ENCODE measurements around the gene CLCNKA.
"Not testable (repeated sequence)": the region's sequence is repeated elsewhere in the genome, so short reads cannot be mapped to it uniquely, and the experiment has no call there.

Gene CLCNKA

DNA sequence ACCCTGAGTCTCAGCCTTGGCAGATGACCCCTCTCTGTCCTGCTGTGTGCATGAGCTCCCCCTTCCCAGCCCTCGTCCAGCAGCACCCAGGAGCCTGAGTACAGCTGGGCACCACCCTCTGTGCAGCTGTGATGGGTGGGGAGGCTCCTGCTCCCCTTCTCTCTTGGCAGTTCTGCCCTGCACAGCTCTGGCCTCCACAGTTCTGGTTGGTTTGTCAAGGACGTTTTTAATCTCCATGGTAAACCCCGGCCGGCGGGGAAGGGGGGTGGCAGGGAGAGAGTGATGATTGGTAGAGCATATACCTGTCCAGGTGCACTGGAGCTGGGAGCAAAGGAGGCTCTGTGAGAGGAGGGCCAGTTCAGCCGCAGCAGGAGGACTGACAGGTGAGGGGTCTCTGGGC is at the start of gene CLCNKA:
TSS of gene CLCNKA (plus strand) at position 356 of the 400 bp plus-strand sequence. CDS start 584 bp downstream, outside the sequence.
- no peak for DNase-seq (ENCODE audit: low spot score)

DNA sequence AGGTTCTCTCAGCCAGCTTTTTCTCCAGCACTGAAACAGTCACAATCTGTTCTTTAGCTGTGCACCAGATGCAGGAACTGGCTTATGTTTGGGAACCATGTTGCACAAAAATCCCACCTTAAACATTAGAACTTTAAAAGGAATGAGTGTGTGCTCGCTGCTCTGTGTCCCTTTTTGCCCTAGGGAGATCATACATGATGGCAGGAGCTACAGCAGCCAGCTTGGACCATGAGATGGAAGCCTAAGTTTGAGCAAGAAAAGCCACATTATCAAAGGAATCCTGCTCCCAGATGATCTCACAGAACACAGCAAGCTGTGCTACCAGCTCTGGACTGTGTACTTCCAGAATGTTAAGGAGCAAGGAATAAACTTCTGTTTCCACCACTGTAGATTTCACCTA is 49.4 kb upstream of the CLCNKA start:
- DNase-seq (ENCODE audit: low spot score), result no peak

DNA sequence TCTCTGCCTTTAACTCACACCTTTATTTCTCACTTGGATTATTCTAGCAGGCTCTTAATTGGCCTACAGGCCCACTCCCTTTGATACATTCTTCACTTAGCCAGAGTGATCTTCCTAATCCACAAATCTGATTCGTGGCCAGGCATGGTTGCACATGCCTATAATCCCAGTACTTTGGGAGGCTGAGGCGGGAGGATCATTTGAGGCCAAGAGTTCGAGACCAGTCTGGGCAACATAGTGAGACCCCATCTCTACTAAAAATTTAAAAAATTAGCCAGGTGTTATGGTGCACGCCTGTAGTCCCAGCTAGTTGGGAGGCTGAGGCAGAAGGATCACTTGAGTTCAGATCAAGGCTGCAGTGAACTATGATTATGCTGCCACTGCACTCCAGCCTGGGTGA is 48.1 kb upstream of the CLCNKA start:
- DNase-seq (ENCODE audit: low spot score), result no peak

DNA sequence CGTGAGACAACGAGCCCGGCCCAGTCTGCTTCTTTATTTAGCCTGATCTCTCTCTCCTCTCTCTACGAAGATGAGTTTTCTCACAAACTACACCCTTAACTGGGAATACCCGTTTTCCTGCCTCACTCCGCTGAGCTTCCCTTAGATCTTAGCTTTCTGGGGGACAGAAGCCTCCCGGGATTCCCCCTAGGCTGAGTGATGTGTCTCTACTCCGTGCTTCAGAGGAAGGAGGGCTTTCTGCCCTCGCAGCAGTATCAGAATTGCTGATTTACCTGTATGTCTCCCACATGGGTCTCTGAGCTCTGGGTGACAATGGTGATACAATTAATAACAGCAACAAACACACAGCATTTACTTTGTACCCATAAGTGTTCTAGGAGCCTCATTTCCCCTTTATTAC is 47.0 kb upstream of the CLCNKA start:
- DNase-seq (ENCODE audit: low spot score), result no peak

DNA sequence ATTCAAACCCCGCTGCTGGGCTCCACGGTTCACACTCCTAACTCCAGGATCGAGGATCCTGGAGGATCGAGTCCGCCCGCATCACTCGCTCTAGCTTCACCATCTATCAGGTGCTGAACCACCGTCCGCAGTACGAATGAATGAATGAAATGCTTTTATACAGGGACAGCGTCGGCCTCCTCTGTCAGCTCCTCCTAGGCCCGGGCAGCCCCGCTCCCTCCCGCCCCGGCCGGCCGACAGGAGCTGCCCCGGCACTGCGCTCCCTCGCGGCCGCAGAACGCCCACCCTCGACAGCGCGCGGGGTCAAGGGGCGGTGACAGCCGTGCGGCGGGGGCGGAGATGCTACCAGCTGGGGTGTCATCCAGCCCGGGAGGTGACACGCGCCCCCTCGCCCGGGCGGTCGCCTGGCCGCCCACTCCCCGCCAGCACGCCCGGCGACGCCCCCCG is 46.5 kb upstream of the CLCNKA start:
- DNase-seq (ENCODE audit: low spot score), result peak; percentile 12

DNA sequence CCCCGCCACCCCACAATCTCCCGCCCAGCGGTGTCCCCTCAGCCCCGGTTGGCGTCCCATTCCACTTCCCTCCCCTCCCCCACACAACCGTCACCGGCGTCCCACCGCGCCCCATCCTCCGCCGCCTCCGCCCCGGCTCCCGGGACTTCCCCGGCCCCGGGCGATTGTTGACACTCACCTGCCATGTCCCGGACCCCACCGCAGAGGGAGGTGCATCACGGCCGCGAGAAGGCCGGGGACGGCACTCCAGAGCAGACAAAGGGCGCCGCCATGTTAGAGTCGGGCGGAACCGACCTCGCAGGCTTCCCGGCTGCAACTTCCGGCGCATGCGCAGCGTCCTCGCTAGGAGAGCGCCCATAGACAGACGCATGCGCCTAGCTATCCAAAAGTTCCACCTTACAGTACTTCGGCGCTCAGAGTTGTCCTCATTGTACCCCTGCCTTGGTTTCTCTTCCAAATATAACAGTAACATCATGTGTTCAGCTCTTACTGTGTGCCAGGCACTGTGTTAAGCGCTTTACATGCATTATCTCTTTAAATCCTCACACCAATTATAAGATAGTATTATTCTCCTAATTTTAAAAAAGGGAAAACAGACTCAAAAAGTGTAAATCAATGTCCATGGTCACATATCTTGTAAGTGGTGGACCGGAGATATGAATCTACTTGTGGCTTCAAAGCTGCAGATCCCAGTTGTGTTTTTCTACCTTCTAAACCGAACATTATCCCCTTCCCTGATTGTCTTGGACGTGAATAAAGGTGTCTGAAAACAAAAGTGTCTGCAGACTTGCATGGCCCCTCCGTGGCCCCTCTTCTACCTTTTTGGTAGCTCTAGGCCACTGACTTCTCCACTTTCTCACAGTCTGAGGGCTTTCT is 45.8 kb upstream of the CLCNKA start, which contains the start of gene ZBTB17:
TSS of gene ZBTB17 (minus strand) at position 297 of the 876 bp plus-strand sequence. CDS start 27,606 bp downstream, outside the sequence.
- DNase-seq (ENCODE audit: low spot score), result peak; percentile 94

DNA sequence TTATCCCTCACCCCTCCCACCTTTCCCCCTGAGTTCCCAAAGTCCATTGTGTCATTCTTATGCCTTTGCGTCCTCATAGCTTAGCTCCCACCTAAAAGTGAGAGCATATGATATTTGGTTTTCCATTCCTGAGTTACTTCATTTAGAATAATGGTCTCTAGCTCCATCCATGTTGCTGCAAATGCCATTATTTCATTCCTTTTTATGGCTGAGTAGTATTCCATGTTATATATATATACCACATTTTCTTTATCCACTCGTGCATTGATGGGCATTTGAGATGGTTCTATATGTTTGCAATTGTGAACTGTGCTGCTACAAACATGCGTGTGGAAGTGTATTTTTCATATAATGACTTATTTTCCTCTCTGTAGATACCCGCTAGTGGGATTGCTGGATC is 43.9 kb upstream of the CLCNKA start:
- DNase-seq (ENCODE audit: low spot score), result not testable (repeated sequence)

DNA sequence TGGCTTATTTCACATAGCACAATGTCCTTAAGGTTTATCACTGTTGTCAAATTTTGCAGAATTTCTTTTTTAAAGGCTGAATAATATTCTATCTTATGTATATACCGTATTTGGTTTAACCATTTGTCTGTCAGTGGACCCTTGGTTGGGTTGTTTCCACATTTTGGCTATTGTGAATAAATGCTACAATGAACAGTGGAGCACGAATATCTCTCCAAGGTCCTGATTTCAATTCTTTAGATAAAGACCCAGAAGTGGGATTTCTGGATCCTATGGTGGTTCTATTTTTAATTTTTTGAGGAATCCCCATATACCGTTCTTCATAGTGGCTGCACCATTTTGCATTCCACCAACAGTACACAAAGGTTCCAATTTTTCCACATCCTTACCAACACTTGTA is 40.2 kb upstream of the CLCNKA start:
- no peak for DNase-seq (ENCODE audit: low spot score)

DNA sequence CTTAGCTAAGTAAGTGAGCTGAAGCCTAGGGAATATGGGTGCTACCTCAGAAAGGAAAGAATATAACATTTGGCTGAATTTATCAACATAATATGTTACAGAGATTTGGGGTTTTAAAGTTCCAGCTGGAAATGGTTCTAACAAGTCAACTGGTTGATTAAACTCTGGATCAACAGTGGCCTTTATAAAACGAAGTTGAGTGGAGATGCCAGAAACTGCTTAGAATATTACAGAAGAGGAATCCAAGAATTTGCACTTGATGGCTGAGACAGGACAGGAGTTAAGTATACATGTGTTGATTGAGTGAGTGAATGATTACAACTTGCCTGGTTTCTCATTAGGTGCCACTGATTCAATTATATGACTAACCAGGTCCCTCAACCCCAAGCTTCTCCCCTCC is 38.6 kb upstream of the CLCNKA start:
- DNase-seq (ENCODE audit: low spot score), result no peak

DNA sequence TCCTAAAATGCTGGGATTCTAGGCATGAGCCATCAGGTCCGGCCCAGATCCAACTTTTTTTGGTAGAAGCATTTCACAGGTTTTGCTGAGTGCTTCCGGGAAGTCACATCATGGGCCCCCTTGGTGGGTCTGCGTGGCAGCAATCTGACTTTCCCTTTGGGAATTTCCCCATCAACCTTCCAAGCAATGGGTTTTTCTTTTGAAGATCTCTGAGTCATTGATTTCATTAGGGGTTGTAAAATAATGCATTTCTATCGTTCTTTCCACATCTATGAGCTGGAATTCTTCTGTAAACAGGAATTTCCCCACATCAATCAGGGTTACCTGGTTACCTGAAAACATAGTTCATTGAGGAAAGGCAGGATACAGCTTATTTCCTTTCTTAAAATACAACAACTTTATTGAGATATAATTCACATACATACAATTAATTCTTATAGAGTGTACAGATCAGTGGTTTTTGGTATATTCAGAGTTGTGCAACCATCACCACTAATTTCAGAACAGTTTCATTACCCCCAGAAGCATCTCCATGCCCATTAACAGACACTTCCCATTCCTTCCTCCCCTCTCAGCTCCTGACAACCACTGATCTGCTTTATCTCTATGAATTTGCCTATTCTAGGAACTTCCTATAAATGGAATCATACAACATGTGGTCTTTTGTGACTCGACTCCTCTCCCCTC is 36.1 kb upstream of the CLCNKA start:
- no peak for DNase-seq (ENCODE audit: low spot score)

DNA sequence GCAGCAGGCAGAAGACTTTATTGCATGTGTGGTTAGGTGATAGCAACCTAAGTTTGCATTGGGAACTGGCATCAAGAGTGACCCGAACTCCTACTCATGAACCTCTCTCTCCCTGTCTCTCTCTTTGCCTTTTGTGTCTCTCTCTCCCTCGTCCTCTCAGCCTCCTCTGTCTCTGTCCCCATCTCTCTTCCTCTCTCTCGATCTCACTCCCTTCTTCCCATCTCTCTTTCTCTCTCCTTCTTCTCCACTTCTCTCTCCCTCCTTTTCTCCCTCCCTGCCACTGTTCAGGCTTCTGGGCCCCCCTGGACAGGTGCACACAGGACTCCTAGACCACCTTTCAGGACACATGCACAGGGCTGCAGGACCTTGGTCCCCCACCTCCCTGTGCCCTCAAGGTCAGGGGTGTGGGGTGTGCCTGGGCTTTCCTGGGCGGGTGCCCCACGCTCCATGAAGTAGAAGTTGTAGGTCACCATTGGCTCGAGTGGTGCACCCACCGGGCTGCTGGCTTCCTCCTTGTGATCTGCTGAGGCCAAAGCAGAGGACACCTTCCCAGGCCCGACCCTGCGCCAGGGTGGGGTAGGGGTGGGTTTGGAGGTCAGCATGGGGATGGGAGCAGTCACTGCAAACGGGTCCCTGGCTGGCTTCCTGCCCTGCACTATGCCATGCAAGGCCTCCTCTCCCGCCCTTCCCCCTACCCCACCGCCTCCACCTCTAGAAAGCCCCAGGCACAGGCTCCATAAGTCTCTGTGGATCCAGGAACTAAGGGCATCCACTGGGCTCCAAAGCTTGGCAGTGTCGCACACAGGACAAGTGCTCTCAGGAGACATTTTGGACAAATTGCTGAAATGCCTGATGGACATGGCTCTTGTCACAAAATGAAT is 32.7 kb upstream of the CLCNKA start:
- no peak for DNase-seq (ENCODE audit: low spot score)

DNA sequence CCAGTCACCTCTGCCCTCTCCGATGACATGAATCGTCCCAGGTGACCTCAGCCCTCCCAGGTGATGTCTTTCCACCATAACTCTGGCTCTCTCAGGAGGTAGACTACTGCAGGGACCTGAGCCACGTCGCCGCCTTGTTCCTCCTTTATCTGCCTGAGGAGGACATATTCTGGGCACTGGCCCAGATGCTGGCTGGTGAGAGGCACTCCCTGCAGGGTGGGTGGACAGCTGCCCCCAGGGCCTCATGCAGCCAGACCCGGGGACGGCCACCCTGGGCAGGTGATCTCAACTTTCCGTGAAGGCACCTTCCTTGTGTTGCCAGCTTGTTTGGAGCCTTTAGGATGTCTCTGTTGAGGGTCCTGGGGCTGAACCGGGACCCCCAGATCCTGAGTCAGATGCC is 32.1 kb upstream of the CLCNKA start:
- DNase-seq (ENCODE audit: low spot score), result no peak

DNA sequence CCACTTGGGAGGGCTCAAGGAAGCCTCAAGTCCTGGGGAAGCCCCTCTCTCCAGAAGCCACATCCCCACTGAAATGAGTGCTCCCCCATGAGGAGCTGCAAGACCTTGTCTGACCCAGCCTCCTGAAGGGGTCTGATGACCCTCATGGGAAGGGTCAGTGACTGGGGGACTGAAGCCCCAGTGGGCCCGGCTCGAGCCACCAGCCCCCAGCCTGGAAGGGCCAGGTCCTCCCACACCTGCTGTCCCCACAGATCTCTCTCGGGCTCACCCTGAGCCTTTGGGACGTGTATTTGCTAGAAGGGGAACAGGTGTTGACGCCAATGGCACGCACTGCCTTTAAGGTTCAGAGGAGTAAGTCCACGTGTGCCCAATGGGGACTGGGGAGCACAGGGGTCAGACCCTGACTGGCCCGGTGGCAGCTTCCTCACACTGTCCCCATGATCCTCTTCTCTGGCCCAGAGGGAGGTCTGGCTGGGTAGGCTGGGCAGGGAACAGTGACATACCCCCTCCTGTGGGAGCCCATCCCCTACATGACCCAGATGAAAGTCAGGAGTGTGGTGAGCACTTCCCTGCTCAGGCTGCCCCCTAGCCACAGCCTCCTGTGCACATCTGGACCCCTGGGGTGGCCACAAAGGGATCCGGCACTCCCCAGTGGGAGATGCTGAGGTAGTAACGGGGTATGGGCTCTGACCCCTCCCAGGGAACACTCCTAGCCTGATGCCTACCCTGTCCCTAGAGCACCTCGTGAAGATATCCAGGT is 30.2 kb upstream of the CLCNKA start:
- no peak for DNase-seq (ENCODE audit: low spot score)

DNA sequence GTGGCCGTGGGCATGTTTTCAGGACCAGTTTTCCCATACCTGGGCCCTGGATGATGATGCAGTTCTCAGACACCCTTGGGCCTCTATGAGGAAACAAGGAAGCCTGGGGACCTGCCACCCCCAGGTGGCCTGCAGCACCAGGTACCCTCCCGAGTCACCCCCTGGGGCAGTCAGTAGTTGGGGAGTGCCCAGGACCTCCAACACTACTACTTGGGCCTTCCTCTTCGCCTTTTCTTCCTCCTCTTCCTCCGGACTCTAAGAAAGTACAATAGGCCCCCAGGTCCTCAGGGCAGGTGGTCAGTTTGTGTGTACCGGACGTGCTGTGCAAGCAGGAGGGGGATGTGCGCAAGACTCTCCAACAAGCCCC is 29.7 kb upstream of the CLCNKA start:
- DNase-seq (ENCODE audit: low spot score), result no peak

DNA sequence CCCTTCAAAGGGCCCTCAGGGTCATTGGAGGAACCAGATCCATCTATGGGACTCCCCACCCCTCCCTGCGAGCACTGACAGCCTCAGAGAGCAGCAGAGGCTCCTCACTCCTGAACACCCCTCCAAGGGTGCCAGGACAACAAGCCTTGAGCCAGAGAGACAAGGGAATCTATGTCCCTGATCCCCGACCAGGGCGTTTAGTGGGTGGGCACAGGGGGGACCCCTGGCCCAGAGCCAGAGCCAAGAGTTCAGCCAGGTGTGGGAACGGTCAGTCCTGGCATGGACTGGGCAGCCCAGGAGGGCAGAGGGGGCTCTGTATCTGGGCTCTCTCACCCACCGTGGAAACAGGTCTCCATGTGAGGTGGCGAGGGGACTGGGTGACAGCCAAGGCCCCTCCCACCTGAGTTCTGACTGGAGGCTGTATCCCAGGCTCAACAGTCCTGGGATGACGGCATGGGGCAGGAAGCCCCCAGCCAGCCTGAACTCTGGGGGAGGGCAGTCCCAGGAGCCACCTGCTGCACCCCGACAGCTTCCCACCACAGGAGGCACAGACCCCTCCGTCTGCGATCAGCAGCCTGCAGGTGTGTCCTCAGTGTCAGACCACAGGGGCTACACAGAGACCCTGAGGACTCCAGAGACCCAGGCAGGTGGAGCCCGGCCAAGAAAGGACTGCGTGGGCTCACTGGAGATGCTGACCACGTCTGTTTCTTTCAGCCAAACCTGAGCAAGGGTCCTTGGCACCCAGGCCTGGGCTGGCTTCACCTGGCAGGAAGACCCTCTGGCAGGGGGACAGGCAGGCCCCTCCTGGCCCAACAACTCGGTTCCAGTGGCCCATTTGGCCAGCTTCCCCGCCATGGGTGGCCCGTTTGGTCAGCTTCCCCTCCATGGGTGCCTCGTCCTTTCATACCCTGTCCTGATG is 29.0 kb upstream of the CLCNKA start:
- no peak for DNase-seq (ENCODE audit: low spot score)

DNA sequence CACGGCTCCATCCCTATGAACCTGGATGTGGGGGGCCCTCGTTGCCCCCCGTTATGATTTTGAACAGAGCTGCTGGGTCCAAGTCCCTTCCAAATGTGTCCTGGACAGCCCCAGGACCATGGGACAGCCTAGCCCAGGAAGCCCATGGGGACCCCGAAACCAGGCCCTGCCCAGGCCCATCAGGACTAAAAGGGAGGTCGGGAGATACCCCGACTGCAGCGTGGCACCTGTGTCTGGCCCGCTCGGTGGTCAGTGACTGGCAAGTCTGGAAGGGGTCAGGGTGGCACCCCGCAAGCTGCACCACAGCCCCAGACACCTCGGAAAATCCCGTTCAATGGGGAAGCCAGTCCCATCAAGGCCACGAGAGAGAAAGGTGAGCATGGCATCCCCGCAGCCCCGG is 28.2 kb upstream of the CLCNKA start:
- DNase-seq (ENCODE audit: low spot score), result no peak

DNA sequence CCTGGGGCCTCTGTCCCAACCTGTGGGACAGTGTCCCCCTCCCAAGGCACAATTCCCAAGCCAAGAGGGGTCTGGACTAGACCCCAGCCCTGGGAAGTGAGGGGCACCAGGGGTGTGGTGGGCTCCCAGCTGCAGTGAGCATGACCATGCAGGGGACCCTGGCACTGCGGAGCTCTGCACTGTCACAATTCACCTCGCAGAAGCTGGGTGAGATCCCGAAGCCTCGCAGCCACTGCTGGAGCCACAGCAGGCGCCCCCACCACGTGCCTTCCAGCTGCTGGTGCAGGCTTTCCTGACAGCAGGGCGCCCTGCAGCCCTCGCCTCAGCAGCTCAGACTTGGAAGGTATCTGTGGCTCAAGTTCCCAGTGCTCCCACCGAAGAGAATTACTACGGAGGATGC is 27.8 kb upstream of the CLCNKA start:
- DNase-seq (ENCODE audit: low spot score), result no peak

DNA sequence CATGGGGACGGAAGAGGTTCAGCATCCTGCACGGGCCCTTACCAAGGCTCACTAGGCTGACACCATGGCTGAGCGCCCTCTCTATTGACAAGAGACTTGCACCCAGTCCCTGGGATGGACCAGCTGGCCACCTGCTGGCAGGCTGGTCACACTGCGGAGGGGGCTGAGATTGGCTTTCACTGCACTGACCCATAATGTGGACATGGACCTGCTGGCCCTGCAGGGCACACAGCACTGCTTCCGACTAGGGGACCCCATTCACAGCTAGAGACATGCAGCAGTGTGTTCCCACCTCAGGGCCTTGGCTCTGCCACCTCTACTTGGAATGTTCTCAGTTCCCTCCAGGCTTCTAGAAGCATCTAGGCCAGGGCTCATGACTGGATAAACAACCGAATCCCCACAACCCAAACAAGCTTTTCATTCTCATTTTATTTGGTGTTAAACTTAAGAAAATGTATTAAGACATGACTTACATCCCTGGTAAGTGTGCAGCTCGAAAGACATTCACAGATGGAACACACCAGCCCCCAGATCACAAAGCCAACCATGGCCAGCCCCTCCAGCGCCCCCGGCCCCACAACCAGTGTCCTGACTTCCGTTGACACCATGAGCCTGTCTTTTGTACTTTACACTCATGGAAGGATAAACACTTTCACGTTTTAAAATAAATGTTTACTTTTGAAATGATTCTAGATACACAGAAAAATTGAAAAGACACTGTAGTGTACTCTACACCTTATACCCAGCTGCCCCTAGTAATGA is 27.1 kb upstream of the CLCNKA start:
- peak; percentile 20 for DNase-seq (ENCODE audit: low spot score)

DNA sequence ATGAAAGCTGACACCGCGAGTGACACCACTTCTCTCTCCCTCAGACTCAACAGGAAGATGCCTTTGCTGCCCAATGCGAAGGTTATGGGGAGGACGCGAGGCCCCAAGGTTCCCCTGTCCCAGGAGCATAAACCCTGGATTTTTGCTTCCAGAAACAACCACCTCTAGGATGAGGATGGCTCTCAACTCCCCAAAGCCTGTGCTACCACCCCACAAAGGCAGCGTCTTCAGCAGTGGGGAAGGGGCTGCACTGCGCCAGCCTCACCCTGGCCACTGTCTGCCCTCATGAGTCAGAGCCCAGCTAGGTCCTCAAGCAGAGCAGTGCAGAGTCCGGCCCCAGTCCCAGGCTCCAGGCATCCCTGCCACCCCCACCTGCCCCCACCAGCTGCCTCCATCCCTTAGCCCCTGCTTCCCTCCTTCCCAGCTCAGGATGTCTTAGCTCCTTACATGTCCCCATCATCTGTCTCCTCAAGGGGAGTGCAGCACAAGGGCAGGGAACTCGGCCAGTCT is 24.7 kb upstream of the CLCNKA start:
- DNase-seq (ENCODE audit: low spot score), result no peak

Data from COLO829 (cell line).